ENCODE results near the gene RPS6KA2. TPM values are rescaled to one million over a fixed set of nuclear protein-coding genes. Genes with fewer than 3 reads are reported as not detected.

RPS6KA2 gene
- total and polyA plus RNA-seq, 2 experiments from 2014 or later = 12.5 to 25.3 TPM

- TF ChIP-seq EZH2phosphoT487 (IDR thresholded peaks at IDR 0.05; ENCODE audit: unreplicated experiment) (no peak), REST (IDR thresholded peaks at IDR 0.05; ENCODE audit: unreplicated experiment) (no peak), ETS1 (IDR thresholded peaks at IDR 0.05) (no peak), EZH2 (IDR thresholded peaks at IDR 0.05; ENCODE audit: low read depth, unreplicated experiment) (no peak), STAT1 (IDR thresholded peaks at IDR 0.05; ENCODE audit: unreplicated experiment) (no peak)
These were observed 229.2 kb downstream of the RPS6KA2 start (continued) for GRCh38 chr6:166397849-166398248.

GRCh38 chr6:166395778-166396177, 231.3 kb downstream of the RPS6KA2 start:
- no peak overlapping the region for H3K27ac ChIP-seq (ENCODE audit: low read depth)
- Mint-ChIP-seq H3K27me3 (ENCODE audit: insufficient read depth, low read depth, poor library complexity) (peaks cover 11% of the 10 kb centered on the region), H3K4me3 (no peak overlapping the region), H3K9me3 (no peaks in the 10 kb centered on the region), H3K27ac (no peak overlapping the region), H3K4me1 (peaks cover 10% of the 10 kb centered on the region), H3K36me3 (ENCODE audit: low read depth) (no peaks in the 10 kb centered on the region; the same call in 2 of the 3 replicates)
- no peak overlapping the region for H3K4me3 ChIP-seq
- H3K4me2 ChIP-seq = no peak overlapping the region
- peaks cover 6% of the 10 kb centered on the region for H3K4me1 ChIP-seq (ENCODE audit: insufficient read depth)
- 0 out of 2 replicates have a peak, but pooled peaks cover 3% of the 10 kb centered on the region for H3F3A ChIP-seq (replicated peaks; ENCODE audit: low read depth)
- no peaks in the 10 kb centered on the region for H3K9me2 ChIP-seq (ENCODE audit: insufficient read depth)
- H2AFZ ChIP-seq = no peak overlapping the region
- H4K20me1 ChIP-seq (replicated peaks; ENCODE audit: insufficient read depth) = no peaks in the 10 kb centered on the region
- peaks cover 8% of the 10 kb centered on the region; the same call in 1 of the 2 replicates for H3K27me3 ChIP-seq (ENCODE audit: insufficient read depth)
- DNase-seq (ENCODE audit: low spot score) = no peak
- no peaks in the 10 kb centered on the region for H3K36me3 ChIP-seq (ENCODE audit: insufficient read depth)
- H3K79me2 ChIP-seq (replicated peaks; ENCODE audit: insufficient read depth) = no peaks in the 10 kb centered on the region
- ATAC-seq = no peak
- TF ChIP-seq STAT1 (IDR thresholded peaks at IDR 0.05; ENCODE audit: unreplicated experiment) (no peak), EZH2phosphoT487 (IDR thresholded peaks at IDR 0.05; ENCODE audit: unreplicated experiment) (no peak), ZNF462 (CRISPR knock-in tag; IDR thresholded peaks at IDR 0.05) (no peak), EZH2 (IDR thresholded peaks at IDR 0.05; ENCODE audit: low read depth, unreplicated experiment) (no peak), ZNF331 (CRISPR knock-in tag; IDR thresholded peaks at IDR 0.05; ENCODE audit: low read depth) (no peak), ETS1 (IDR thresholded peaks at IDR 0.05) (no peak), REST (IDR thresholded peaks at IDR 0.05; ENCODE audit: unreplicated experiment) (no peak), NANOG (IDR thresholded peaks at IDR 0.05; ENCODE audit: borderline replicate concordance) (no peak)
